GM18507 (cell line): ENCODE data around the gene DDX47.
"Not testable (repeated sequence)": the region's sequence is repeated elsewhere in the genome, so short reads cannot be mapped to it uniquely, and the experiment has no call there.

Experiments
- DNase-seq: peaks from one replicate; pipeline ENCODE4 v3.0.0; 2011; ENCODE audit warnings: low read depth; ENCODE audit not compliant: insufficient read length; ENCODE audit errors: extremely low spot score
- FAIRE-seq: peaks from 2 replicates; lab custom pipeline; 2011; peaks lifted over from hg19 to GRCh38; lab: Jason Lieb, UNC

The DDX47 gene

GRCh38 chr12:12859690-12860089 is 46.5 kb downstream of the DDX47 start:
- FAIRE-seq (no peak), DNase-seq (no peak)

- DNase-seq (no peak), FAIRE-seq (no peak)
Observed at GRCh38 chr12:12864243-12864642, 51.1 kb downstream of the DDX47 start.

GRCh38 chr12:12868477-12869235 is 55.5 kb downstream of the DDX47 start:
- DNase-seq (no peak), FAIRE-seq (no peak)

GRCh38 chr12:12870465-12870864 is 57.3 kb downstream of the DDX47 start:
- DNase-seq, result no peak
- FAIRE-seq, result no peak

GRCh38 chr12:12871587-12872138 is 58.5 kb downstream of the DDX47 start:
- FAIRE-seq, result no peak

GRCh38 chr12:12872139-12872933 is 59.2 kb downstream of the DDX47 start:
- no peak for FAIRE-seq
- DNase-seq, result no peak

More at GRCh38 chr12:12871587-12872138, 58.5 kb downstream of the DDX47 start:
- DNase-seq, result no peak

- DNase-seq (no peak), FAIRE-seq (no peak)
Observed at GRCh38 chr12:12872934-12873275, 59.8 kb downstream of the DDX47 start.

GRCh38 chr12:12874029-12874428 is 60.9 kb downstream of the DDX47 start:
- DNase-seq, result no peak
- FAIRE-seq, result no peak

- not testable (repeated sequence) for FAIRE-seq, DNase-seq
Observed at GRCh38 chr12:12875301-12875700, 62.2 kb downstream of the DDX47 start.

- DNase-seq (no peak), FAIRE-seq (no peak)
Observed at GRCh38 chr12:12877153-12877768, 64.1 kb downstream of the DDX47 start.

- DNase-seq (no peak), FAIRE-seq (no peak)
Observed at GRCh38 chr12:12877781-12878455, 64.8 kb downstream of the DDX47 start.
